Measurements from ENCODE around the gene SGTB. TPM values are rescaled to one million over a fixed set of nuclear protein-coding genes. Genes with fewer than 3 reads are reported as not detected.

Gene SGTB
- total RNA-seq, 1 donor from 2014 or later, result 10.7 TPM

GRCh38 chr5:65742565-65743231 is 20.8 kb upstream of the SGTB start:
- H3K4me3 Mint-ChIP-seq (ENCODE audit: low read depth), result no peak overlapping the region
- H3K27me3 Mint-ChIP-seq, result no peaks in the 10 kb centered on the region
- H3K27ac Mint-ChIP-seq, result no peak overlapping the region
- H3K9me3 Mint-ChIP-seq (ENCODE audit: low read depth), result peaks cover 8% of the 10 kb centered on the region
- H3K36me3 Mint-ChIP-seq (ENCODE audit: insufficient read depth), result peaks cover 4% of the 10 kb centered on the region
- H3K4me1 Mint-ChIP-seq (ENCODE audit: low read depth), result peaks cover 21% of the 10 kb centered on the region
- no peak for DNase-seq (ENCODE audit: low spot score, unreplicated experiment)
- peak; percentile 63 for TF ChIP-seq CTCF (IDR thresholded peaks at IDR 0.05; ENCODE audit: unreplicated experiment)

- no peak for DNase-seq (ENCODE audit: low spot score, unreplicated experiment)
- Mint-ChIP-seq H3K27me3 (no peaks in the 10 kb centered on the region), H3K27ac (no peak overlapping the region), H3K4me1 (ENCODE audit: low read depth) (peaks cover 6% of the 10 kb centered on the region), H3K4me3 (ENCODE audit: low read depth) (no peak overlapping the region), H3K36me3 (ENCODE audit: insufficient read depth) (no peaks in the 10 kb centered on the region), H3K9me3 (ENCODE audit: low read depth) (peaks cover 3% of the 10 kb centered on the region)
- TF ChIP-seq CTCF (IDR thresholded peaks at IDR 0.05; ENCODE audit: unreplicated experiment), result no peak
These were observed 17.3 kb upstream of the SGTB start for GRCh38 chr5:65739162-65739561.

- no peak for TF ChIP-seq CTCF (IDR thresholded peaks at IDR 0.05; ENCODE audit: unreplicated experiment)
- Mint-ChIP-seq H3K4me1 (ENCODE audit: low read depth) (peaks cover 5% of the 10 kb centered on the region), H3K9me3 (ENCODE audit: low read depth) (peaks cover 3% of the 10 kb centered on the region), H3K27me3 (no peaks in the 10 kb centered on the region), H3K36me3 (ENCODE audit: insufficient read depth) (no peaks in the 10 kb centered on the region), H3K27ac (peak overlapping the region; percentile 43), H3K4me3 (ENCODE audit: low read depth) (no peak overlapping the region)
- DNase-seq (ENCODE audit: low spot score, unreplicated experiment), result no peak
These were observed 16.4 kb upstream of the SGTB start for GRCh38 chr5:65738305-65738704.

- H3K4me3 Mint-ChIP-seq (ENCODE audit: low read depth), result no peak overlapping the region
- H3K9me3 Mint-ChIP-seq (ENCODE audit: low read depth), result peaks cover 3% of the 10 kb centered on the region
- H3K4me1 Mint-ChIP-seq (ENCODE audit: low read depth), result peaks cover 5% of the 10 kb centered on the region
- H3K36me3 Mint-ChIP-seq (ENCODE audit: insufficient read depth), result no peaks in the 10 kb centered on the region
- no peak for TF ChIP-seq CTCF (IDR thresholded peaks at IDR 0.05; ENCODE audit: unreplicated experiment)
- DNase-seq (ENCODE audit: low spot score, unreplicated experiment), result no peak
- H3K27me3 Mint-ChIP-seq, result no peaks in the 10 kb centered on the region
- peak overlapping the region; percentile 43 for H3K27ac Mint-ChIP-seq
These were observed 15.9 kb upstream of the SGTB start for GRCh38 chr5:65737842-65738241.

GRCh38 chr5:65736011-65736410 is 14.1 kb upstream of the SGTB start:
- H3K9me3 Mint-ChIP-seq (ENCODE audit: low read depth), result peaks cover 3% of the 10 kb centered on the region
- TF ChIP-seq CTCF (IDR thresholded peaks at IDR 0.05; ENCODE audit: unreplicated experiment), result no peak
- H3K36me3 Mint-ChIP-seq (ENCODE audit: insufficient read depth), result peaks cover under 1% of the 10 kb centered on the region
- no peak overlapping the region for H3K27ac Mint-ChIP-seq
- no peak overlapping the region for H3K4me3 Mint-ChIP-seq (ENCODE audit: low read depth)
- H3K27me3 Mint-ChIP-seq, result no peaks in the 10 kb centered on the region
- H3K4me1 Mint-ChIP-seq (ENCODE audit: low read depth), result peaks cover 3% of the 10 kb centered on the region
- DNase-seq (ENCODE audit: low spot score, unreplicated experiment), result no peak
